NB4 (cell line): Measurements from ENCODE around the gene PTF1A.

ENCODE experiments used
- POLR2A ChIP-seq: IDR thresholded peaks from 2 replicates; pipeline ENCODE4 v1.6.1; 2011; ENCODE audit warnings: mild to moderate bottlenecking; ENCODE audit not compliant: insufficient read length; ENCODE audit errors: extremely low read depth
- TF ChIP-seq, protein P1 (sequence below): IDR thresholded peaks from one replicate; pipeline ENCODE4 v1.5.1; 2012; ENCODE audit warnings: low read depth, low read length

DNA sequence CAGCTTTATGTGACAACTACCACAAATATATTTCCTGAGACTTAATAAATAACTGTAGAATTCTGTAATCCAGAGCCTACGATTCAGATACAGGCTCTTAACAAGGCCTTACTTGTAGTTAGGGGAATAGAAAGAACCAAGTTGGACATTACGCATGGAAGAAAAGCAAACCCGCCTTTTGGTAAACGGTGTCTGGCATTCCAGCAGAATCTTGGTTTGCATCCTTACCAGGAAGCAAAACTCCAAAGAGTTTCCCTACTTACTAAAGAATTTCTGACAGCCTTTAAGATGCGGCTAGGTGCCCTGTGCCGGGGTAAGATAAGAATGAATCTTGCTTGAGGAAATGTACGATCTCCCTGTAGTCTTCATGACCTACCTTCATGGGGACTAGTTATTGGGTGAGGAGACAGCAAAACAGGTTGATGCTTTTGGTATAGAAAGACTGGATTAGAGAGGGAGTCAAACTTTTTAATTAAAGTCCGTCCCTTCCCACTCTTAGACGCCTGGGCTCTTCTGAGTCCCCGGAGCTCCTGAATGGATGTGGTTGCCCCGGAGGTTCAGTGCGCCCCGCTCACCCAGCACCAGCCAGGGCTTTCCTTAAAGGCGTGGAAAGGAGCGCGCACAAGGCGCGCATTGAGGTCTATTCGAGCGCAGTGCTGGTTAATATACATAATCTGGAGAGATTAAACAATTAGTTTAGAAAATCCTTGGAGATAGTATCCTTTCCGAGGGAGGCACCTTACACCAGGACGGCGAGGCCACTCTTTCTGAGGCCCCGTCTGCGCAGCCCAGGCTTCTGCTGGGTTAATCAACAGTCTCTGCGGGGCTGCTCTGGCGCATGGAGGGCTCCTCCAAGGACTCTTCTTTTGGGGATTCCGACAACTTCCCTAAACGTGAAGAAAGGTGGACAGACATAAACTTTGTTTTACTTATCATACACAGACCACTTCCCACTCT is 11.5 kb downstream of the PTF1A start:
- TF ChIP-seq, protein P1, sequence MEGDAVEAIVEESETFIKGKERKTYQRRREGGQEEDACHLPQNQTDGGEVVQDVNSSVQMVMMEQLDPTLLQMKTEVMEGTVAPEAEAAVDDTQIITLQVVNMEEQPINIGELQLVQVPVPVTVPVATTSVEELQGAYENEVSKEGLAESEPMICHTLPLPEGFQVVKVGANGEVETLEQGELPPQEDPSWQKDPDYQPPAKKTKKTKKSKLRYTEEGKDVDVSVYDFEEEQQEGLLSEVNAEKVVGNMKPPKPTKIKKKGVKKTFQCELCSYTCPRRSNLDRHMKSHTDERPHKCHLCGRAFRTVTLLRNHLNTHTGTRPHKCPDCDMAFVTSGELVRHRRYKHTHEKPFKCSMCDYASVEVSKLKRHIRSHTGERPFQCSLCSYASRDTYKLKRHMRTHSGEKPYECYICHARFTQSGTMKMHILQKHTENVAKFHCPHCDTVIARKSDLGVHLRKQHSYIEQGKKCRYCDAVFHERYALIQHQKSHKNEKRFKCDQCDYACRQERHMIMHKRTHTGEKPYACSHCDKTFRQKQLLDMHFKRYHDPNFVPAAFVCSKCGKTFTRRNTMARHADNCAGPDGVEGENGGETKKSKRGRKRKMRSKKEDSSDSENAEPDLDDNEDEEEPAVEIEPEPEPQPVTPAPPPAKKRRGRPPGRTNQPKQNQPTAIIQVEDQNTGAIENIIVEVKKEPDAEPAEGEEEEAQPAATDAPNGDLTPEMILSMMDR, result no peak
- TF ChIP-seq POLR2A, result no peak
